HepG2 (cell line): Measurements from ENCODE around the gene GPR107. TPM values are rescaled to one million over a fixed set of nuclear protein-coding genes. Genes with fewer than 3 reads are reported as not detected.

ENCODE experiments used
- ADNP ChIP-seq: sonication (generic); formaldehyde crosslinking; IDR thresholded peaks from 2 replicates; pipeline ENCODE4 v1.4.0; 2020; ENCODE audit warnings: missing genetic modification reagents
- CEBPG ChIP-seq: IDR thresholded peaks from 2 replicates; pipeline ENCODE4 v1.6.1; 2016
- DNMT3B ChIP-seq: conservative IDR thresholded peaks from 2 replicates; pipeline ENCODE4 v1.6.1; 2016; ENCODE audit warnings: missing biosample characterization, control low read depth
- ELF1 ChIP-seq: sonication (generic); formaldehyde crosslinking; IDR thresholded peaks from 2 replicates; pipeline ENCODE4 v1.4.0; 2020; ENCODE audit warnings: missing genetic modification reagents
- FOXA1 ChIP-seq, 2 experiments: fragments of 450-650 bp in 1 of 2; sonication (generic) in 1 of 2; formaldehyde crosslinking in 1 of 2; IDR thresholded peaks; 2 replicates each; pipeline versions ENCODE4 v1.4.0 to v1.6.1; 2016 to 2020; ENCODE audit warnings: missing genetic modification reagents in 1 of 2
- FOXA3 ChIP-seq: IDR thresholded peaks from 2 replicates; pipeline ENCODE4 v1.6.1; 2016; ENCODE audit warnings: missing genetic modification reagents, missing compliant biosample characterization
- GATAD2A ChIP-seq: IDR thresholded peaks from 2 replicates; pipeline ENCODE4 v1.6.1; 2016
- IKZF5 ChIP-seq: IDR thresholded peaks from 2 replicates; pipeline ENCODE4 v1.6.1; 2018; ENCODE audit warnings: missing genetic modification reagents, mild to moderate bottlenecking, missing compliant biosample characterization
- MAZ ChIP-seq, 2 experiments: sonication (generic) in 1 of 2; formaldehyde crosslinking in 1 of 2; IDR thresholded peaks; 2 replicates each; pipeline versions ENCODE4 v1.5.0 to v1.6.1; 2012 to 2020; ENCODE audit warnings: low read depth in 2 of 2, mild to moderate bottlenecking in 2 of 2, borderline replicate concordance in 1 of 2, improper control_type of control experiment in 1 of 2, low read length in 1 of 2, missing genetic modification reagents in 1 of 2, moderate library complexity in 1 of 2
- NFATC3 ChIP-seq: sonication (generic); formaldehyde crosslinking; IDR thresholded peaks from 2 replicates; pipeline ENCODE4 v1.5.1; 2020; ENCODE audit warnings: mild to moderate bottlenecking, missing genetic modification reagents
- POGZ ChIP-seq: sonication (generic); formaldehyde crosslinking; IDR thresholded peaks from 2 replicates; pipeline ENCODE4 v1.4.0; 2020; ENCODE audit warnings: mild to moderate bottlenecking, missing genetic modification reagents
- SAP130 ChIP-seq: IDR thresholded peaks from 2 replicates; pipeline ENCODE4 v1.6.1; 2016; ENCODE audit warnings: low read depth
- YY1 ChIP-seq: IDR thresholded peaks from 2 replicates; pipeline ENCODE4 v1.6.1; 2011; ENCODE audit warnings: low read length, low read depth, moderate library complexity, mild to moderate bottlenecking; ENCODE audit not compliant: insufficient read depth, insufficient replicate concordance
- ZFP91 ChIP-seq: sonication (generic); formaldehyde crosslinking; IDR thresholded peaks from 2 replicates; pipeline ENCODE4 v1.9.0; 2022; ENCODE audit warnings: missing genetic modification reagents, mild to moderate bottlenecking, borderline replicate concordance
- ZFY ChIP-seq: sonication (generic); formaldehyde crosslinking; IDR thresholded peaks from 2 replicates; pipeline ENCODE4 v1.4.0; 2020; ENCODE audit warnings: missing genetic modification reagents
- ZMYM2 ChIP-seq: sonication (generic); formaldehyde crosslinking; IDR thresholded peaks from 2 replicates; pipeline ENCODE4 v1.8.0; 2022; ENCODE audit warnings: mild to moderate bottlenecking, missing genetic modification reagents
- ZMYM4 ChIP-seq: sonication (generic); formaldehyde crosslinking; IDR thresholded peaks from 2 replicates; pipeline ENCODE4 v1.8.1; 2023; ENCODE audit warnings: mild to moderate bottlenecking, missing genetic modification reagents
- ZNF331 ChIP-seq: sonication (generic); formaldehyde crosslinking; IDR thresholded peaks from 2 replicates; pipeline ENCODE4 v1.4.0; 2020; ENCODE audit warnings: missing genetic modification reagents
- ZNF367 ChIP-seq: sonication (generic); formaldehyde crosslinking; IDR thresholded peaks from 2 replicates; pipeline ENCODE4 v1.4.0; 2020; ENCODE audit warnings: missing genetic modification reagents, borderline replicate concordance
- ZNF530 ChIP-seq: sonication (generic); formaldehyde crosslinking; IDR thresholded peaks from 2 replicates; pipeline ENCODE4 v1.5.0; 2020; ENCODE audit warnings: low read depth, mild to moderate bottlenecking, missing genetic modification reagents
- ZNF644 ChIP-seq: IDR thresholded peaks from 2 replicates; pipeline ENCODE4 v1.6.1; 2016; ENCODE audit warnings: low read depth
- polyA plus RNA-seq, 8 experiments: library from polyadenylated mRNA; depleted of rRNA in 3 of 8; stranded (reverse) in 7 of 8; unstranded in 1 of 8; fragments of >200 nt; fragmentation: Illumina TruSeq in 4 of 8; extraction: Trizol in 4 of 8; gene quantifications; 2 replicates each; pipeline versions ENCODE4 v1.2.1 to v1.2.3, GENCODE V29; 2011 to 2016; ENCODE audit warnings: low read depth in 4 of 8, missing spikeins in 1 of 8, mixed read lengths in 1 of 8; ENCODE audit not compliant: insufficient read depth in 1 of 8
- total RNA-seq, 5 experiments: library from RNA; depleted of rRNA; stranded (reverse); fragments of >200 nt; fragmentation: Illumina TruSeq; extraction: Trizol; gene quantifications; 2 replicates each; pipeline ENCODE4 v1.2.3, GENCODE V29; 2016; ENCODE audit warnings: low read depth in 1 of 5
- TF ChIP-seq, protein P1 (sequence below), 2 experiments: sonication (generic) in 1 of 2; formaldehyde crosslinking in 1 of 2; IDR thresholded peaks; 2 replicates each; pipeline versions ENCODE4 v1.4.0 to v1.6.1; 2018 to 2020; ENCODE audit warnings: missing genetic modification reagents in 2 of 2, borderline replicate concordance in 1 of 2, low read depth in 1 of 2, mild to moderate bottlenecking in 1 of 2, missing biosample characterization in 1 of 2
- TF ChIP-seq, protein P2 (sequence below): sonication (generic); formaldehyde crosslinking; conservative IDR thresholded peaks from 2 replicates; pipeline ENCODE4 v1.4.0; 2020; ENCODE audit warnings: mild to moderate bottlenecking, missing genetic modification reagents, moderate library complexity

Gene GPR107
- total and polyA plus RNA-seq, 2 of the 13 experiments (the other 11 are each of a cell fraction or from before 2014, with no cell fraction given): 22.5 to 24.4 TPM

DNA sequence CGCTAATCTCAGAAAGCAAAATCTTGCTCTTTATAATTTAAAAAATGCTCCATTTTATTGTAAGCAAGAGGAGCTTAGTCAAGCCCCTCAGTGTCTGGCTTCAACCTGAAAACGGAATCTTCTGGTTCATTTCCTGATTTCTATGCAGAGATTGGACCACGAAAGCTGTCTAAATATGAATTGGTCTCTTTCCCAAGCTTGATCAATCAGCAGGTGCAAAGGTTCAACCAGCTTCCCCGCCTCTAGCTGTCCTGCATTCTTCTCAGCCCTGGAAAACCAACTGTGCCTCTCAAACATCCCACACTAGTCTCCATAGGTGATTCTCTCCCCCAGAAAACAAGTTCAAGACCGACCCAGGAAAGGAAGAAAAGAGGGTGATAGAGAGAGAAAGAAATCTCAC, 45.2 kb upstream of the GPR107 start (continued):
- TF ChIP-seq ZNF331 (CRISPR knock-in tag) (peak; percentile 54; the same call in 1 of the 2 replicates), GATAD2A (peak; percentile 76), SAP130 (CRISPR knock-in tag) (peak; percentile 33; the same call in 1 of the 2 replicates), ZFY (no peak), ADNP (CRISPR knock-in tag) (peak; percentile 65; the same call in 1 of the 2 replicates), FOXA3 (CRISPR knock-in tag) (0 out of 2 replicates have a peak, but pooled peaks have one; percentile 11), ELF1 (CRISPR knock-in tag) (peak; percentile 21; the same call in 1 of the 2 replicates), IKZF5 (peak; percentile 18; the same call in 1 of the 2 replicates), FOXA1 (IDR thresholded peaks at IDR 0.05) (no peak), FOXA1 (CRISPR knock-in tag; IDR thresholded peaks at IDR 0.05) (no peak), ZNF644 (CRISPR knock-in tag) (peak; percentile 77), ZNF367 (CRISPR knock-in tag) (no peak), POGZ (CRISPR knock-in tag) (peak; percentile 56), DNMT3B (CRISPR knock-in tag) (no peak), CEBPG (CRISPR knock-in tag) (peak; percentile 22; the same call in 1 of the 2 replicates), ZMYM2 (CRISPR knock-in tag) (peak; percentile 73), MAZ (IDR thresholded peaks at IDR 0.05; ENCODE audit: borderline replicate concordance, low read depth, low read length) (no peak), MAZ (CRISPR knock-in tag; IDR thresholded peaks at IDR 0.05; ENCODE audit: low read depth) (peak; percentile 36; the same call in 1 of the 2 replicates), NFATC3 (CRISPR knock-in tag) (no peak), ZNF530 (CRISPR knock-in tag) (no peak), ZFP91 (CRISPR knock-in tag) (no peak), ZMYM4 (peak; percentile 56), YY1 (no peak)
- TF ChIP-seq, protein P1, sequence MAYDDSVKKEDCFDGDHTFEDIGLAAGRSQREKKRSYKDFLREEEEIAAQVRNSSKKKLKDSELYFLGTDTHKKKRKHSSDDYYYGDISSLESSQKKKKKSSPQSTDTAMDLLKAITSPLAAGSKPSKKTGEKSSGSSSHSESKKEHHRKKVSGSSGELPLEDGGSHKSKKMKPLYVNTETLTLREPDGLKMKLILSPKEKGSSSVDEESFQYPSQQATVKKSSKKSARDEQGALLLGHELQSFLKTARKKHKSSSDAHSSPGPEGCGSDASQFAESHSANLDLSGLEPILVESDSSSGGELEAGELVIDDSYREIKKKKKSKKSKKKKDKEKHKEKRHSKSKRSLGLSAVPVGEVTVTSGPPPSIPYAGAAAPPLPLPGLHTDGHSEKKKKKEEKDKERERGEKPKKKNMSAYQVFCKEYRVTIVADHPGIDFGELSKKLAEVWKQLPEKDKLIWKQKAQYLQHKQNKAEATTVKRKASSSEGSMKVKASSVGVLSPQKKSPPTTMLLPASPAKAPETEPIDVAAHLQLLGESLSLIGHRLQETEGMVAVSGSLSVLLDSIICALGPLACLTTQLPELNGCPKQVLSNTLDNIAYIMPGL (CRISPR knock-in tag; IDR thresholded peaks at IDR 0.05; ENCODE audit: borderline replicate concordance in 1 of 2, low read depth in 1 of 2): no peak
- TF ChIP-seq, protein P2, sequence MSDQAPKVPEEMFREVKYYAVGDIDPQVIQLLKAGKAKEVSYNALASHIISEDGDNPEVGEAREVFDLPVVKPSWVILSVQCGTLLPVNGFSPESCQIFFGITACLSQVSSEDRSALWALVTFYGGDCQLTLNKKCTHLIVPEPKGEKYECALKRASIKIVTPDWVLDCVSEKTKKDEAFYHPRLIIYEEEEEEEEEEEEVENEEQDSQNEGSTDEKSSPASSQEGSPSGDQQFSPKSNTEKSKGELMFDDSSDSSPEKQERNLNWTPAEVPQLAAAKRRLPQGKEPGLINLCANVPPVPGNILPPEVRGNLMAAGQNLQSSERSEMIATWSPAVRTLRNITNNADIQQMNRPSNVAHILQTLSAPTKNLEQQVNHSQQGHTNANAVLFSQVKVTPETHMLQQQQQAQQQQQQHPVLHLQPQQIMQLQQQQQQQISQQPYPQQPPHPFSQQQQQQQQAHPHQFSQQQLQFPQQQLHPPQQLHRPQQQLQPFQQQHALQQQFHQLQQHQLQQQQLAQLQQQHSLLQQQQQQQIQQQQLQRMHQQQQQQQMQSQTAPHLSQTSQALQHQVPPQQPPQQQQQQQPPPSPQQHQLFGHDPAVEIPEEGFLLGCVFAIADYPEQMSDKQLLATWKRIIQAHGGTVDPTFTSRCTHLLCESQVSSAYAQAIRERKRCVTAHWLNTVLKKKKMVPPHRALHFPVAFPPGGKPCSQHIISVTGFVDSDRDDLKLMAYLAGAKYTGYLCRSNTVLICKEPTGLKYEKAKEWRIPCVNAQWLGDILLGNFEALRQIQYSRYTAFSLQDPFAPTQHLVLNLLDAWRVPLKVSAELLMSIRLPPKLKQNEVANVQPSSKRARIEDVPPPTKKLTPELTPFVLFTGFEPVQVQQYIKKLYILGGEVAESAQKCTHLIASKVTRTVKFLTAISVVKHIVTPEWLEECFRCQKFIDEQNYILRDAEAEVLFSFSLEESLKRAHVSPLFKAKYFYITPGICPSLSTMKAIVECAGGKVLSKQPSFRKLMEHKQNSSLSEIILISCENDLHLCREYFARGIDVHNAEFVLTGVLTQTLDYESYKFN (CRISPR knock-in tag): peak; percentile 79
